Neural progenitor cell (in vitro differentiated cells): ENCODE measurements around the gene CPM. TPM values are rescaled to one million over a fixed set of nuclear protein-coding genes. Genes with fewer than 3 reads are reported as not detected.
A peak's percentile ranks its signal among the peaks of the same experiment; 100 is the strongest.

Experiments used
- DNase-seq: peaks from one replicate; pipeline ENCODE4 v3.0.0-alpha.2; 2016; ENCODE audit warnings: low spot score
- H2AFZ ChIP-seq: fragments of 200-600 bp; sonication (generic); replicated peaks from 2 replicates; pipeline ENCODE4 v1.6.1; 2016; ENCODE audit warnings: antibody characterized with exemption
- H3F3A ChIP-seq: fragments of 200-600 bp; sonication (generic); 2 replicates; pipeline ENCODE4 v1.6.1; 2016; ENCODE audit warnings: antibody characterized with exemption, low read depth
- H3K27ac ChIP-seq: fragments of 200-600 bp; sonication (generic); 2 replicates; pipeline ENCODE4 v1.5.1; 2016; ENCODE audit warnings: mild to moderate bottlenecking
- H3K27me3 ChIP-seq: fragments of 200-600 bp; sonication (generic); 2 replicates; pipeline ENCODE4 v1.6.1; 2016; ENCODE audit warnings: mild to moderate bottlenecking, moderate library complexity
- H3K36me3 ChIP-seq: fragments of 200-600 bp; sonication (generic); 2 replicates; pipeline ENCODE4 v1.5.1; 2016
- H3K4me1 ChIP-seq: fragments of 200-600 bp; sonication (generic); 2 replicates; pipeline ENCODE4 v1.6.1; 2016; ENCODE audit warnings: mixed run types
- H3K4me2 ChIP-seq: fragments of 200-600 bp; sonication (generic); 2 replicates; pipeline ENCODE4 v1.6.1; 2016
- H3K4me3 ChIP-seq: fragments of 200-600 bp; sonication (generic); 2 replicates; pipeline ENCODE4 v1.5.1; 2016
- H3K79me2 ChIP-seq: fragments of 200-600 bp; sonication (generic); 2 replicates; pipeline ENCODE4 v1.6.1; 2016; ENCODE audit warnings: low read depth
- H3K9ac ChIP-seq: fragments of 200-600 bp; sonication (generic); 2 replicates; pipeline ENCODE4 v1.6.1; 2016
- H3K9me3 ChIP-seq: fragments of 200-600 bp; sonication (generic); 2 replicates; pipeline ENCODE4 v1.5.1; 2016; ENCODE audit warnings: low read depth
- H4K20me1 ChIP-seq: fragments of 200-600 bp; sonication (generic); 2 replicates; pipeline ENCODE4 v1.6.1; 2016; ENCODE audit warnings: low read depth
- H3K27ac Mint-ChIP-seq: 3 replicates; pipeline ENCODE4 v1.8.0; 2021; ENCODE audit warnings: mixed read lengths
- H3K27me3 Mint-ChIP-seq: 2 replicates; pipeline ENCODE4 v1.8.0; 2022; ENCODE audit warnings: low read depth, mild to moderate bottlenecking, inconsistent platforms, moderate library complexity, mixed read lengths; ENCODE audit not compliant: insufficient read depth
- H3K36me3 Mint-ChIP-seq: 3 replicates; pipeline ENCODE4 v1.8.0; 2021; ENCODE audit warnings: mixed read lengths
- H3K4me1 Mint-ChIP-seq: 3 replicates; pipeline ENCODE4 v1.8.0; 2021; ENCODE audit warnings: mixed read lengths
- H3K4me3 Mint-ChIP-seq: 3 replicates; pipeline ENCODE4 v1.8.0; 2021; ENCODE audit warnings: mild to moderate bottlenecking, moderate library complexity, mixed read lengths
- H3K9me3 Mint-ChIP-seq: 3 replicates; pipeline ENCODE4 v1.8.0; 2020; ENCODE audit warnings: mixed read lengths
- EZH2 ChIP-seq: fragments of 200-600 bp; sonication (generic); IDR thresholded peaks from 2 replicates; pipeline ENCODE4 v1.6.1; 2017; ENCODE audit warnings: antibody characterized with exemption, mild to moderate bottlenecking, moderate library complexity
- EZH2phosphoT487 ChIP-seq: fragments of 200-600 bp; sonication (generic); IDR thresholded peaks from 2 replicates; pipeline ENCODE4 v1.6.1; 2017; ENCODE audit warnings: antibody characterized with exemption
- total RNA-seq: library from RNA; depleted of rRNA; stranded (reverse); fragments of >200 nt; gene quantifications from 2 replicates; pipeline ENCODE4 v1.2.3, GENCODE V29; 2015; ENCODE audit warnings: low replicate concordance
- TF ChIP-seq, protein P1 (sequence below): fragments of 200-600 bp; sonication (generic); IDR thresholded peaks from 2 replicates; pipeline ENCODE4 v1.5.1; 2017; ENCODE audit warnings: antibody characterized with exemption, mild to moderate bottlenecking

The CPM gene
- total RNA-seq, 1 donor from 2014 or later = 0.02 TPM

DNA sequence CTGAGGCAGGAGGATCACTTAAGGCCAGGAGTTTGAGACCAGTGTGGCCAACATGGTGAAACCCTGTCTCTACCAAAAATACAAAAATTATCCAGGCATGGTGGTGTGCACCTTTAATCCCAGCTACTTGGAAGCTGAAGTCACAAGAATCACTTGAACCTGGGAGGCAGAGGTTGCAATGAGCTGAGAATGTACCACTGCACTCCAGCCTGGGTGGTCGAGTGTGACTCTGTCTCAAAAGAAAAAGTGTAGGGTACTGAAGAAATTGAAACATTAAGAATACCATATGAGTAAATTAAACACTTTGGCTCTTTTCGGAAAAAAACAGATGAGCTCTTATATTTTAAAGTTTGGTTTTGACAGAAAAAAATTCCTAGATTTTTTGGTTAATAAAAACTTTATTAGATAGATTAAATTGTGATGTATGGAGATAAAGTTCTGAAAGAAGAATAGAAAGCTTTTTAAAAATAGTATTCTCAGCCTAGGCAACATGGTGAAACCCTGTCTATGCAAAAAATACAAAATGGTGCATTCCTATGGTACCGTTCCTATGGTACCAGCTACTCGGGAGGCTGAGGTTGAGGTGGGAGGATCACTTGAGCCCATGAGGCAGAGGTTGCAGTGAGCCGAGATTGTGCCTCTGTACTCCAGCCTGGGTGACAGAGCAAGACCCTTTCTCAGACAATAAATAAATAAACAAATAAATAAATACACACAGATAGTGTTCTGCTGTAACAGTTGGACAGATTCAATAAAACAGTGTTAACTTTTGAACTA, 104.9 kb downstream of the CPM start:
- Histone ChIP-seq H3K4me1 (no peaks in the 10 kb centered on the region), H3K79me2 (no peaks in the 10 kb centered on the region), H4K20me1 (no peaks in the 10 kb centered on the region), H3K9me3 (no peaks in the 10 kb centered on the region), H3K27me3 (no peaks in the 10 kb centered on the region), H3K27ac (peak overlapping the region; percentile 10), H3F3A (peaks cover 29% of the 10 kb centered on the region), H2AFZ (no peak overlapping the region), H3K36me3 (peaks cover 17% of the 10 kb centered on the region), H3K4me3 (no peak overlapping the region), H3K4me2 (no peak overlapping the region), H3K9ac (no peak overlapping the region)
- TF ChIP-seq, protein P1, sequence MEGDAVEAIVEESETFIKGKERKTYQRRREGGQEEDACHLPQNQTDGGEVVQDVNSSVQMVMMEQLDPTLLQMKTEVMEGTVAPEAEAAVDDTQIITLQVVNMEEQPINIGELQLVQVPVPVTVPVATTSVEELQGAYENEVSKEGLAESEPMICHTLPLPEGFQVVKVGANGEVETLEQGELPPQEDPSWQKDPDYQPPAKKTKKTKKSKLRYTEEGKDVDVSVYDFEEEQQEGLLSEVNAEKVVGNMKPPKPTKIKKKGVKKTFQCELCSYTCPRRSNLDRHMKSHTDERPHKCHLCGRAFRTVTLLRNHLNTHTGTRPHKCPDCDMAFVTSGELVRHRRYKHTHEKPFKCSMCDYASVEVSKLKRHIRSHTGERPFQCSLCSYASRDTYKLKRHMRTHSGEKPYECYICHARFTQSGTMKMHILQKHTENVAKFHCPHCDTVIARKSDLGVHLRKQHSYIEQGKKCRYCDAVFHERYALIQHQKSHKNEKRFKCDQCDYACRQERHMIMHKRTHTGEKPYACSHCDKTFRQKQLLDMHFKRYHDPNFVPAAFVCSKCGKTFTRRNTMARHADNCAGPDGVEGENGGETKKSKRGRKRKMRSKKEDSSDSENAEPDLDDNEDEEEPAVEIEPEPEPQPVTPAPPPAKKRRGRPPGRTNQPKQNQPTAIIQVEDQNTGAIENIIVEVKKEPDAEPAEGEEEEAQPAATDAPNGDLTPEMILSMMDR = no peak
- TF ChIP-seq EZH2 (no peak), EZH2phosphoT487 (no peak)
- Mint-ChIP-seq H3K27ac (no peak overlapping the region), H3K36me3 (peaks cover 32% of the 10 kb centered on the region), H3K4me3 (no peak overlapping the region), H3K4me1 (no peaks in the 10 kb centered on the region), H3K9me3 (no peaks in the 10 kb centered on the region), H3K27me3 (peaks cover 2% of the 10 kb centered on the region)
- no peak for DNase-seq

DNA sequence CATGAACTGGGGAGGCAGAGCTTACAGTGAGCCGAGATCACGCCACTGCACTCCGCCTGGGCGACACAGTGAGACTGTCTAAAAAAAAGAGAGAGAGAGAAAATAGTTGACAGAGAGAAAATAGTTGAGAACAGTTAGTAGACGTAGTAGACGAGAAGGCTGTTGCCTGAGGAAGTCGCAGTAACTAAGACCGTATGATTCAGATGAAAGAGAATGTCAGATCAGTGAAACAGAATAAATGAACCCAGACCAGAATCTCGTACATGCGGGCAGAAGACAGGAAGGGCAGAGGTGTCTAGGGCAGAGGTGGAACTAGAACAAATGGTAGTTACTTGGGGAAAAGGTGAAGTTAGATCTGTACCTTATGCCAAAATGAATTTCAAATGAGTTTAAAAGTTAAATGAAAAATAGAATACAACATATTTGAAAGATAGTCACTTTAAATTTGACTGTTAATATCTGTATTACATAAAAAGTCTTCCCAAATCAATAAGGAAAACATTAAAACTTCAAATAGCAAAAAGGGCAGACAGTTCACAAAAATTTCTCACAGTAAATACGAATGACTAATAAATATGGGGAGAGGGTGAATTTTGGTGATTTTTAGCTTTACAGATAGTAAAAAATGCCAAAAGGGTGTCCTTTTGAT, 107.3 kb downstream of the CPM start:
- Mint-ChIP-seq H3K27me3 (peaks cover 2% of the 10 kb centered on the region), H3K9me3 (no peaks in the 10 kb centered on the region), H3K4me3 (no peak overlapping the region), H3K4me1 (no peaks in the 10 kb centered on the region), H3K36me3 (peaks cover 33% of the 10 kb centered on the region), H3K27ac (no peak overlapping the region)
- TF ChIP-seq EZH2 = no peak
- TF ChIP-seq, protein P1 = no peak
- TF ChIP-seq EZH2phosphoT487 = no peak
- Histone ChIP-seq H3K9me3 (no peaks in the 10 kb centered on the region), H2AFZ (no peak overlapping the region), H3K27me3 (no peaks in the 10 kb centered on the region), H3K9ac (no peak overlapping the region), H4K20me1 (no peaks in the 10 kb centered on the region), H3K4me2 (no peak overlapping the region), H3K79me2 (peaks cover 6% of the 10 kb centered on the region), H3K36me3 (peaks cover 12% of the 10 kb centered on the region), H3K4me3 (no peak overlapping the region), H3K27ac (no peak overlapping the region), H3F3A (peaks cover 29% of the 10 kb centered on the region), H3K4me1 (no peaks in the 10 kb centered on the region)
- DNase-seq = no peak

DNA sequence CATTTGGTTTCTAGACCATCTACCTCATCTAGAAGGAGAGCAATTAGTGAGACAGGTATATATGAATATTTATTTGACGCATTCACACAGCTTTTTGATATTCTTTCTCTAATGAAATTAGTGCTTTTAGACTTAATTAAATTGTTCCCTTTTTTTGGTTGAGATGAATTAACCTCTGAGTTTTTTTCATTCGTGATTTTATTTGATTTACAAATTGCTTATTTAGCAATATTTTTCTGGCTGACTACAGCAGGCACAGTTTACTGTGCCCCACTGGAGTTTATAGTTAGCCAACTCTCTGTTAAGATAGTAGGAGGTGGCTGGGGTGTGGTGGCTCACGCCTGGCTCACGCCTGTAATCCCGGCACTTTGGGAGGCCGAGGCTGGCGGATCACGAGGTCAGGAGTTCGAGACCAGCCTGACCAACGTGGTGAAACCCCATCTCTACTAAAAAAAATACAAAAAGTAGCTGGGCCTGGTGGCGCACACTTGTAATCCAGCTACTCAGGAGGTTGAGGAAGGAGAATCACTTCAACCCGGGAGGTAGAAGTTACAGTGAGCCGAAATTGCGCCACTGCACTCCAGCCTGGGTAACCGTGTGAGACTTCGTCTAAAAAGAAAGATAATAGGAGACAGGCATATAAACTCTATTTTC, 108.2 kb downstream of the CPM start:
- Histone ChIP-seq H3K27me3 (no peaks in the 10 kb centered on the region), H3K36me3 (peaks cover 12% of the 10 kb centered on the region), H4K20me1 (no peaks in the 10 kb centered on the region), H3K4me3 (no peak overlapping the region), H3K4me2 (no peak overlapping the region), H3K9me3 (no peaks in the 10 kb centered on the region), H3K4me1 (no peaks in the 10 kb centered on the region), H3K79me2 (peaks cover 9% of the 10 kb centered on the region), H3K27ac (no peak overlapping the region), H2AFZ (no peak overlapping the region), H3F3A (peaks cover 23% of the 10 kb centered on the region), H3K9ac (no peak overlapping the region)
- H3K4me3 Mint-ChIP-seq = no peak overlapping the region
- peaks cover 2% of the 10 kb centered on the region for H3K27me3 Mint-ChIP-seq
- no peak for DNase-seq
- H3K36me3 Mint-ChIP-seq = peaks cover 31% of the 10 kb centered on the region
- no peak for TF ChIP-seq EZH2phosphoT487
- no peak overlapping the region for H3K27ac Mint-ChIP-seq
- no peaks in the 10 kb centered on the region for H3K9me3 Mint-ChIP-seq
- no peaks in the 10 kb centered on the region for H3K4me1 Mint-ChIP-seq
